ENCODE measurements around the gene LPCAT3. TPM values are rescaled to one million over a fixed set of nuclear protein-coding genes. Genes with fewer than 3 reads are reported as not detected.

LPCAT3 gene
- total RNA-seq, 1 experiment from 2014 or later = 102 TPM

- no TSS peak for BruUV-seq (replicated peaks)
- H3K79me2 ChIP-seq (ENCODE audit: low read depth) = peaks cover 80% of the 10 kb centered on the region
- ChIA-PET CTCF (no interaction called here), POLR2A (ENCODE audit: unreplicated experiment) (interaction anchor here (0.6 kb wide), 2 partner anchors 52 to 197 kb away, joined by 5 read pairs; partner anchors contain the start of gene LPCAT3)
- H3K27ac ChIP-seq = peak overlapping the region; percentile 93; the same call in 1 of the 2 replicates
- H3K4me2 ChIP-seq = peak overlapping the region; percentile 97; the same call in 1 of the 2 replicates
- peaks cover 39% of the 10 kb centered on the region for H3K36me3 ChIP-seq (ENCODE audit: low read depth)
- no peaks in the 10 kb centered on the region for H3K9me2 ChIP-seq (ENCODE audit: insufficient read depth)
- H3K9me3 ChIP-seq (ENCODE audit: insufficient read depth, low read depth) = no peaks in the 10 kb centered on the region
- peaks cover 30% of the 10 kb centered on the region for H4K20me1 ChIP-seq (ENCODE audit: insufficient read depth)
- H3K27me3 ChIP-seq (ENCODE audit: insufficient read depth, low read depth) = no peaks in the 10 kb centered on the region
- H3K4me3 ChIP-seq = no peak overlapping the region
- TF ChIP-seq, protein P1, sequence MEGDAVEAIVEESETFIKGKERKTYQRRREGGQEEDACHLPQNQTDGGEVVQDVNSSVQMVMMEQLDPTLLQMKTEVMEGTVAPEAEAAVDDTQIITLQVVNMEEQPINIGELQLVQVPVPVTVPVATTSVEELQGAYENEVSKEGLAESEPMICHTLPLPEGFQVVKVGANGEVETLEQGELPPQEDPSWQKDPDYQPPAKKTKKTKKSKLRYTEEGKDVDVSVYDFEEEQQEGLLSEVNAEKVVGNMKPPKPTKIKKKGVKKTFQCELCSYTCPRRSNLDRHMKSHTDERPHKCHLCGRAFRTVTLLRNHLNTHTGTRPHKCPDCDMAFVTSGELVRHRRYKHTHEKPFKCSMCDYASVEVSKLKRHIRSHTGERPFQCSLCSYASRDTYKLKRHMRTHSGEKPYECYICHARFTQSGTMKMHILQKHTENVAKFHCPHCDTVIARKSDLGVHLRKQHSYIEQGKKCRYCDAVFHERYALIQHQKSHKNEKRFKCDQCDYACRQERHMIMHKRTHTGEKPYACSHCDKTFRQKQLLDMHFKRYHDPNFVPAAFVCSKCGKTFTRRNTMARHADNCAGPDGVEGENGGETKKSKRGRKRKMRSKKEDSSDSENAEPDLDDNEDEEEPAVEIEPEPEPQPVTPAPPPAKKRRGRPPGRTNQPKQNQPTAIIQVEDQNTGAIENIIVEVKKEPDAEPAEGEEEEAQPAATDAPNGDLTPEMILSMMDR (conservative IDR thresholded peaks at IDR 0.05) = no peak
- no peak for TF ChIP-seq EZH2 (IDR thresholded peaks at IDR 0.05; ENCODE audit: low read depth)
- H3F3A ChIP-seq (ENCODE audit: insufficient read depth, low read depth) = peaks cover 72% of the 10 kb centered on the region
- H3K4me1 ChIP-seq (replicated peaks; ENCODE audit: insufficient read depth) = peaks cover 40% of the 10 kb centered on the region
- DNase-seq = no peak
- no peak overlapping the region for H2AFZ ChIP-seq
- intact Hi-C loops (cut with micrococcal nuclease; ENCODE audit: unreplicated experiment) = loop anchor here (10.0 kb wide), 2 partner anchors 282 to 352 kb away; partner anchors contain the start of gene ZNF384
Observed at GRCh38 chr12:6966351-6966750, 51.9 kb downstream of the LPCAT3 start.

DNA sequence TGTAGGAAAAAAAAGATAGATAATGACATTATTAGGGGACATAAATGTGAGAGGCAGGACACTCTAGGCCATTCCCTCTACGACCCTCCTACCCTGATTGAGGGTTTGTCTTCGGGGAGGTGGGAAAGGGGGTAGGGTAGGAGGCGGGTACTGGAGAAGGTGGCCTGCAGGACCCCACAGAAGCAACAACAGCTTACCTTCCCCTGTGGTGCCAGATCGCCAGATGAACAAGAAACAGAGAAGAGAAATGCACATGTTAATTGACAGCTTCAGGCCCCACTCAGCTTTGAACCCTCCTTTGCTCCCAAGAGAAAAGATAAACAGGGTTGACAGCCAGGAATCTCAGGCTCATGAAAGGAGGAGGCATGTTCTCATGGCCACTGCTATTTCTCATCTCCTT lies 52.6 kb downstream of the LPCAT3 start:
- Histone ChIP-seq H3K9me3 (ENCODE audit: insufficient read depth, low read depth) (no peaks in the 10 kb centered on the region), H3K27me3 (ENCODE audit: insufficient read depth, low read depth) (no peaks in the 10 kb centered on the region), H3K4me2 (peak overlapping the region; percentile 97), H3K9me2 (ENCODE audit: insufficient read depth) (no peaks in the 10 kb centered on the region), H3K36me3 (ENCODE audit: low read depth) (peaks cover 39% of the 10 kb centered on the region), H3K27ac (peak overlapping the region; percentile 93), H2AFZ (no peak overlapping the region), H3F3A (ENCODE audit: insufficient read depth, low read depth) (peaks cover 78% of the 10 kb centered on the region), H3K4me3 (peak overlapping the region; percentile 98; the same call in 1 of the 2 replicates), H3K79me2 (ENCODE audit: low read depth) (peaks cover 74% of the 10 kb centered on the region), H4K20me1 (ENCODE audit: insufficient read depth) (peaks cover 30% of the 10 kb centered on the region), H3K4me1 (replicated peaks; ENCODE audit: insufficient read depth) (peaks cover 46% of the 10 kb centered on the region)
- DNase-seq = no peak
- no TSS peak for BruUV-seq (replicated peaks)
- ChIA-PET POLR2A (ENCODE audit: unreplicated experiment) (no interaction called here), CTCF (interaction anchor here (2.0 to 2.4 kb wide), 2 partner anchors 21 to 41 kb away, joined by 15 to 37 read pairs; partner anchors contain the start of genes C12orf57 and RNU7-1)
- TF ChIP-seq, protein P1 (conservative IDR thresholded peaks at IDR 0.05) = no peak
- no peak for TF ChIP-seq EZH2 (IDR thresholded peaks at IDR 0.05; ENCODE audit: low read depth)
- intact Hi-C loops (cut with micrococcal nuclease; ENCODE audit: unreplicated experiment) = loop anchor here (1.0 to 10.0 kb wide), 7 partner anchors 41 to 351 kb away; partner anchors contain the start of genes C1R, MLF2, SPSB2 and ZNF384

- H3K9me3 ChIP-seq (ENCODE audit: insufficient read depth, low read depth) = no peaks in the 10 kb centered on the region
- no peak overlapping the region for H2AFZ ChIP-seq
- peaks cover 39% of the 10 kb centered on the region for H3K36me3 ChIP-seq (ENCODE audit: low read depth)
- H3F3A ChIP-seq (ENCODE audit: insufficient read depth, low read depth) = peaks cover 84% of the 10 kb centered on the region
- H3K27me3 ChIP-seq (ENCODE audit: insufficient read depth, low read depth) = no peaks in the 10 kb centered on the region
- POLR2A ChIA-PET (ENCODE audit: unreplicated experiment) = interaction anchor here (0.7 to 2.0 kb wide), 2 partner anchors 21 to 98 kb away, joined by 3 to 21 read pairs; partner anchors contain the start of genes C12orf57 and RNU7-1
- H3K79me2 ChIP-seq (ENCODE audit: low read depth) = peaks cover 72% of the 10 kb centered on the region
- DNase-seq = peak; percentile 88
- TF ChIP-seq, protein P1 (conservative IDR thresholded peaks at IDR 0.05) = peak; percentile 99
- TF ChIP-seq EZH2 (IDR thresholded peaks at IDR 0.05; ENCODE audit: low read depth) = no peak
- H3K27ac ChIP-seq = peak overlapping the region; percentile 93
- CTCF ChIA-PET = interaction anchor here (2.0 to 2.4 kb wide), 2 partner anchors 20 to 40 kb away, joined by 15 to 37 read pairs; partner anchors contain the start of genes C12orf57 and RNU7-1
- H3K4me2 ChIP-seq = peak overlapping the region; percentile 97
- BruUV-seq (replicated peaks) = no TSS peak
- intact Hi-C loops (cut with micrococcal nuclease; ENCODE audit: unreplicated experiment) = loop anchor here (1.0 to 10.0 kb wide), 7 partner anchors 41 to 350 kb away; partner anchors contain the start of genes C1R, MLF2, SPSB2 and ZNF384
- H3K4me1 ChIP-seq (replicated peaks; ENCODE audit: insufficient read depth) = peaks cover 52% of the 10 kb centered on the region
- H4K20me1 ChIP-seq (ENCODE audit: insufficient read depth) = peaks cover 30% of the 10 kb centered on the region
- no peaks in the 10 kb centered on the region for H3K9me2 ChIP-seq (ENCODE audit: insufficient read depth)
- peak overlapping the region; percentile 98 for H3K4me3 ChIP-seq
Observed at GRCh38 chr12:6965026-6965661, 53.1 kb downstream of the LPCAT3 start.
